ENCODE results near the gene SLC22A3.
A peak's percentile ranks its signal among the peaks of the same experiment; 100 is the strongest.

The SLC22A3 gene

GRCh38 chr6:160396292-160396691 lies 48.1 kb downstream of the SLC22A3 start:
- H3K27ac ChIP-seq: peak overlapping the region; percentile 98
- TF ChIP-seq CTCF (conservative IDR thresholded peaks at IDR 0.05): no peak

- no peak for TF ChIP-seq CTCF (conservative IDR thresholded peaks at IDR 0.05)
- peak overlapping the region; percentile 45; the same call in 1 of the 2 replicates for H3K27ac ChIP-seq
Measured at GRCh38 chr6:160398674-160399271, 50.6 kb downstream of the SLC22A3 start.

GRCh38 chr6:160400446-160400845 lies 52.3 kb downstream of the SLC22A3 start:
- TF ChIP-seq CTCF (conservative IDR thresholded peaks at IDR 0.05): no peak
- H3K27ac ChIP-seq: peak overlapping the region; percentile 45

DNA sequence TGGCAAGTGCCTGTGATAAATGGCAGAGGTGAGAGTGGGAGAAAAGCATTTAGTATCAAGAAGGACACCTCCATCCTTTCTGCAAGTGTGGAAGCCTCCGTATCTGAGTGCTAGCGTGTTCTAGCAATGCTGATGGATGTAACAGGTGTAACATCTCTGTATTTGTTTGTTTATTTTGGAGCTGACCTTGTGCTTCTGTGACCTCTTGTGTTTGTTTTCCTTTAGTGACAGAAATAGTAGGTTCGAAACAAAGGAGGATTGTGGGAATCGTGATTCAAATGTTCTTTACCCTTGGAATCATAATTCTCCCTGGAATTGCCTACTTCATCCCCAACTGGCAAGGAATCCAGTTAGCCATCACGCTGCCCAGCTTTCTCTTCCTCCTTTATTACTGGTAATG lies 60.4 kb downstream of the SLC22A3 start:
- TF ChIP-seq CTCF (conservative IDR thresholded peaks at IDR 0.05): no peak
- H3K27ac ChIP-seq: no peak overlapping the region

GRCh38 chr6:160412993-160413392 lies 64.8 kb downstream of the SLC22A3 start:
- H3K27ac ChIP-seq: no peak overlapping the region

GRCh38 chr6:160417146-160417545 lies 69.0 kb downstream of the SLC22A3 start:
- TF ChIP-seq CTCF (conservative IDR thresholded peaks at IDR 0.05): no peak

More at GRCh38 chr6:160412993-160413392, 64.8 kb downstream of the SLC22A3 start:
- no peak for TF ChIP-seq CTCF (conservative IDR thresholded peaks at IDR 0.05)

DNA sequence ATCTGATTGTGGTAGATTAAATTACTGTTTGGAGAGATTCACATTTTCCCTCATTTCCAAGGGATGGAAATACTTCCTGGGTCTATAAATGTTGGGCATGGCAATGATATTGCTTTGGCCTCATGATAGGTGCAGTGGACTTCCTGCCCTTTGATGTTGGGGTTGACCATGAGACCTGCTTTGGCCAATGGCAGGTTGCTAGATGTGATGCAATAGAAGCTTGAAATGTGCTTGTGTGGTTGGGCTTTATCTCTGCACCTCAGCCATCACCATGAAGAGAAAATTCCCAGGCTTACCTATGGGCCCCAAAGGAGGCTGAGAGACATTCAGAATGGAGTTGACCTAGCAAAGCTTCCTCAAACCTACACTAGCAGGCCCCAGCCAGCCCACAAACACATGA lies 69.4 kb downstream of the SLC22A3 start:
- TF ChIP-seq CTCF (conservative IDR thresholded peaks at IDR 0.05): no peak

More at GRCh38 chr6:160417146-160417545, 69.0 kb downstream of the SLC22A3 start:
- no peak overlapping the region for H3K27ac ChIP-seq

More for the DNA sequence above, 69.4 kb downstream of the SLC22A3 start:
- peak overlapping the region; percentile 63 for H3K27ac ChIP-seq

All from VCaP (cell line).